ENCODE measurements around the gene RPGR. TPM values are rescaled to one million over a fixed set of nuclear protein-coding genes. Genes with fewer than 3 reads are reported as not detected.

The RPGR gene
- polyA plus RNA-seq, 1 donor from 2014 or later = 6.5 TPM

DNA sequence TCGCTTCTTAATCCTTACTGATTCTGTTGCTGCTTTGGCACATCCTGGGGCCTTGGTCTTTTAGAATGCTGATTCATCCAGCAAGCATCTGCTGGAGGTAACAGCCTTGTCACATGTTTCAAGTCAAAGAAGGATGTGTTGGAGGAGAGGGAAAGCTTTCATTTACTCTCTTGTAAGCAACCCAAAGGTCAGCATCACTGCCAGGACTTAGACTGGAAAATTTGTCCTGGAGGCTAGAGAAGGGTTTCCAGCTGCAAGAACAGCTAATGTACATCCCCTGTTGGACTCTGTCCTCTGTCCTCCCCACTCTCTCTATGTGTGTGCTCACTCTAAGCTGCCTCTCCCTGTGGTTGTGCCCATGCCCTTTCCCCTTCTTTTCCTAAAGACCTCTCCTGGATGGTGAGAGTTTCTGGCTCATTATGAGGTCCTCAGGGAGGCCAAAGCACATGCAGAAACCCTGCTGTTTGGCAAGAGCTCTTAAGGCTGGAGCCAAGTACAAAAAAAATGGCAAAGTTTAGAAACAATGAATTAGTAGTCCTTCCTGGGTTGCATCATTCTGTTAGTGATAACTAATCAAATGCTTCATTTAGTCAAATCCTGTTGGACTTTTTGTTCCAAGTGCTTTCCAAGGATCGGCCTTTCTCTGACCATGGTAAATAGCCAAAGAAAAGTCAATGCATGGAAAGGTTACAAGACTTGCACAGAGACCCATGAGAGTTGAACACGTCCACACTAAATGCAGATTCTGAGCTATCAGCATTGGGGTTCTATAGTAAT lies 93.2 kb downstream of the RPGR start (continued):
- no peak for TF ChIP-seq CTCF (IDR thresholded peaks at IDR 0.05; ENCODE audit: poor library complexity, severe bottlenecking)
- TF ChIP-seq EZH2 (IDR thresholded peaks at IDR 0.05; ENCODE audit: borderline replicate concordance, insufficient read depth, low read length, poor library complexity, severe bottlenecking) = no peak

DNA sequence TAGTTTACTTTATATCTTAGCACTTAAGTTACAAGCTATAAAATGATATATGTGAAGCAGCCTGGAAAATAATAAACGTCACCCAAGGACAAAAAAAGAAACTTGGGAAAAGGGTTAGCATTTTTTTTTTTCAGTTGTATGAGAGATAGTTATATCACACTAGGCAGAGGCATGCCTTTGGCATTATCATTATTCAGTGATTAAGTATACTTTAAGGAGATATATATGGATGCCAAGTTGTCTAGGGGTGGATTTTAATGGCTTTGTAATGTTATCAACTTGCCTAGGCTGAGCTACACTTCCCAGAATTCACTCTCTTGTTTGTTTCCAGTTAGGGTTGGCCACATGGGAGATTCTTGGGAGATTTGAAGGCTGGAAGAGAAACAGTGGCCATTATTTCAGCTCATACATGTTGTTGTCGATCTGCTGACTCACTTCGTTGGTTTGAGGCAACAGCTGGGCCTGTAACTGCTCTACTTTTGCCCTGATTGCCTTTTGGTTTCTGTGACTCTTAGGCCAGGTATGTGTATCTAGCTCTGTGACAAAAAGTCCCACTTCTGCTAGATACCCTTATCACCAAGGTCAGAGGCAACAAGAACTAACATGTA lies 95.1 kb downstream of the RPGR start:
- no peaks in the 10 kb centered on the region for H3F3A ChIP-seq (ENCODE audit: insufficient read depth, low read length, poor library complexity, severe bottlenecking)
- no peak overlapping the region for H2AFZ ChIP-seq (ENCODE audit: low read depth, low read length)
- H3K27ac ChIP-seq (ENCODE audit: low read length) = no peak overlapping the region
- no peaks in the 10 kb centered on the region for H4K20me1 ChIP-seq (ENCODE audit: insufficient read depth)
- no peak overlapping the region for H3K4me3 ChIP-seq (ENCODE audit: low read length)
- H3K9ac ChIP-seq (ENCODE audit: low read length) = no peak overlapping the region
- H3K36me3 ChIP-seq (ENCODE audit: insufficient read depth, low read length) = no peaks in the 10 kb centered on the region
- H3K9me3 ChIP-seq (ENCODE audit: low read length) = no peaks in the 10 kb centered on the region
- no peaks in the 10 kb centered on the region for H3K27me3 ChIP-seq (ENCODE audit: insufficient read depth, low read depth, low read length)
- TF ChIP-seq SMC3 (conservative IDR thresholded peaks at IDR 0.05; ENCODE audit: poor library complexity) (no peak), CTCF (IDR thresholded peaks at IDR 0.05; ENCODE audit: poor library complexity, severe bottlenecking) (no peak)
- H3K79me2 ChIP-seq (replicated peaks; ENCODE audit: insufficient read depth, low read length) = no peaks in the 10 kb centered on the region
- no peak overlapping the region for H3K4me2 ChIP-seq (ENCODE audit: low read length)
- H3K9me2 ChIP-seq (ENCODE audit: insufficient read depth, low read length) = no peaks in the 10 kb centered on the region

DNA sequence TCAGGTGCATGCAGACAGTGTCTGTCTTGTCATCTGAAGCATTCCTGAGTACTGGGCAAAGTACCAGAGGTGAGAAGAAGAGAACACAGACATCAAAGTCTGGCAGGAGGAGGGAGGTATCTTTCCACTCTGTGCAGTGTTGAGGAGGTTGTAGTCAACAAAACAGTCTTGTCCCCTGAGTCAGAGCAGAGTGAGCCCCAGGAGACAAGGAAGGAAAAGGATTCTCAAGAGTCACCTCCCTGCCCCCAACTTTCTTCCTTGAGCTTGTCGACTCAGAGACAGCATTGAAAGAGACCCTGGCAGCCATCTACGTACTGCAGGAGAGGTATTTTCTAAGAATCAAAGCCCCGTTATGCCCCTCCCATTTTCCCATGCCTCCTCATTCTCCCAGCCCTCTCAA lies 102.2 kb downstream of the RPGR start:
- no peak overlapping the region for H2AFZ ChIP-seq (ENCODE audit: low read depth, low read length)
- no peak overlapping the region for H3K9ac ChIP-seq (ENCODE audit: low read length)
- H4K20me1 ChIP-seq (ENCODE audit: insufficient read depth) = no peaks in the 10 kb centered on the region
- no peaks in the 10 kb centered on the region for H3K79me2 ChIP-seq (replicated peaks; ENCODE audit: insufficient read depth, low read length)
- H3K27ac ChIP-seq (ENCODE audit: low read length) = no peak overlapping the region
- H3K4me2 ChIP-seq (ENCODE audit: low read length) = no peak overlapping the region
- no peaks in the 10 kb centered on the region for H3K9me3 ChIP-seq (ENCODE audit: low read length)
- TF ChIP-seq CTCF (IDR thresholded peaks at IDR 0.05; ENCODE audit: poor library complexity, severe bottlenecking) = no peak
- no peak for TF ChIP-seq RAD21 (conservative IDR thresholded peaks at IDR 0.05)
- TF ChIP-seq EZH2 (IDR thresholded peaks at IDR 0.05; ENCODE audit: borderline replicate concordance, insufficient read depth, low read length, poor library complexity, severe bottlenecking) = no peak
- TF ChIP-seq EP300 (conservative IDR thresholded peaks at IDR 0.05; ENCODE audit: poor library complexity, severe bottlenecking) = no peak
- no peak for TF ChIP-seq SMC3 (conservative IDR thresholded peaks at IDR 0.05; ENCODE audit: poor library complexity)
- TF ChIP-seq, protein P1, sequence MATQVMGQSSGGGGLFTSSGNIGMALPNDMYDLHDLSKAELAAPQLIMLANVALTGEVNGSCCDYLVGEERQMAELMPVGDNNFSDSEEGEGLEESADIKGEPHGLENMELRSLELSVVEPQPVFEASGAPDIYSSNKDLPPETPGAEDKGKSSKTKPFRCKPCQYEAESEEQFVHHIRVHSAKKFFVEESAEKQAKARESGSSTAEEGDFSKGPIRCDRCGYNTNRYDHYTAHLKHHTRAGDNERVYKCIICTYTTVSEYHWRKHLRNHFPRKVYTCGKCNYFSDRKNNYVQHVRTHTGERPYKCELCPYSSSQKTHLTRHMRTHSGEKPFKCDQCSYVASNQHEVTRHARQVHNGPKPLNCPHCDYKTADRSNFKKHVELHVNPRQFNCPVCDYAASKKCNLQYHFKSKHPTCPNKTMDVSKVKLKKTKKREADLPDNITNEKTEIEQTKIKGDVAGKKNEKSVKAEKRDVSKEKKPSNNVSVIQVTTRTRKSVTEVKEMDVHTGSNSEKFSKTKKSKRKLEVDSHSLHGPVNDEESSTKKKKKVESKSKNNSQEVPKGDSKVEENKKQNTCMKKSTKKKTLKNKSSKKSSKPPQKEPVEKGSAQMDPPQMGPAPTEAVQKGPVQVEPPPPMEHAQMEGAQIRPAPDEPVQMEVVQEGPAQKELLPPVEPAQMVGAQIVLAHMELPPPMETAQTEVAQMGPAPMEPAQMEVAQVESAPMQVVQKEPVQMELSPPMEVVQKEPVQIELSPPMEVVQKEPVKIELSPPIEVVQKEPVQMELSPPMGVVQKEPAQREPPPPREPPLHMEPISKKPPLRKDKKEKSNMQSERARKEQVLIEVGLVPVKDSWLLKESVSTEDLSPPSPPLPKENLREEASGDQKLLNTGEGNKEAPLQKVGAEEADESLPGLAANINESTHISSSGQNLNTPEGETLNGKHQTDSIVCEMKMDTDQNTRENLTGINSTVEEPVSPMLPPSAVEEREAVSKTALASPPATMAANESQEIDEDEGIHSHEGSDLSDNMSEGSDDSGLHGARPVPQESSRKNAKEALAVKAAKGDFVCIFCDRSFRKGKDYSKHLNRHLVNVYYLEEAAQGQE (IDR thresholded peaks at IDR 0.05; ENCODE audit: borderline replicate concordance) = no peak
- no peak for TF ChIP-seq TAF1 (IDR thresholded peaks at IDR 0.05; ENCODE audit: low read depth)
- no peak for TF ChIP-seq MXI1 (conservative IDR thresholded peaks at IDR 0.05; ENCODE audit: poor library complexity, severe bottlenecking)
- no peak for TF ChIP-seq POLR2AphosphoS5 (IDR thresholded peaks at IDR 0.05)
- peaks cover 9% of the 10 kb centered on the region for H3K27me3 ChIP-seq (ENCODE audit: insufficient read depth, low read depth, low read length)
- H3K36me3 ChIP-seq (ENCODE audit: insufficient read depth, low read length) = no peaks in the 10 kb centered on the region
- H3K9me2 ChIP-seq (ENCODE audit: insufficient read depth, low read length) = no peaks in the 10 kb centered on the region
- no peaks in the 10 kb centered on the region for H3F3A ChIP-seq (ENCODE audit: insufficient read depth, low read length, poor library complexity, severe bottlenecking)
- H3K4me3 ChIP-seq (ENCODE audit: low read length) = no peak overlapping the region

Measured in neural cell (in vitro differentiated cells).